ES-I3 (cell line): ENCODE data around the gene NUP62.

ENCODE experiments used
- H3K36me3 ChIP-seq: 2 replicates; pipeline ENCODE4 v1.6.1; 2013; ENCODE audit warnings: mild to moderate bottlenecking, low read length, control low read depth, moderate library complexity; ENCODE audit not compliant: insufficient read depth
- H3K4me1 ChIP-seq: 2 replicates; pipeline ENCODE4 v1.6.1; 2013; ENCODE audit warnings: mild to moderate bottlenecking, control low read depth, low read length; ENCODE audit not compliant: insufficient read depth
- H3K9ac ChIP-seq: 2 replicates; pipeline ENCODE4 v1.6.1; 2013; ENCODE audit warnings: low read depth, mild to moderate bottlenecking, low read length, moderate library complexity
- H3K9me3 ChIP-seq: 2 replicates; pipeline ENCODE4 v1.6.1; 2013; ENCODE audit warnings: mild to moderate bottlenecking, low read length, moderate library complexity; ENCODE audit not compliant: control insufficient read depth, insufficient read depth

NUP62 gene

GRCh38 chr19:49911381-49912145 lies 17.7 kb downstream of the NUP62 start:
- Histone ChIP-seq H3K4me1 (no peaks in the 10 kb centered on the region), H3K9ac (no peak overlapping the region), H3K9me3 (no peaks in the 10 kb centered on the region), H3K36me3 (peaks cover 7% of the 10 kb centered on the region)

- H3K36me3 ChIP-seq: peaks cover 4% of the 10 kb centered on the region
- H3K9ac ChIP-seq: no peak overlapping the region
- no peaks in the 10 kb centered on the region for H3K4me1 ChIP-seq
- H3K9me3 ChIP-seq: no peaks in the 10 kb centered on the region
These were observed 19.1 kb downstream of the NUP62 start for GRCh38 chr19:49910179-49910578.

- Histone ChIP-seq H3K9ac (no peak overlapping the region), H3K4me1 (no peaks in the 10 kb centered on the region), H3K36me3 (no peaks in the 10 kb centered on the region; the same call in 1 of the 2 replicates), H3K9me3 (no peaks in the 10 kb centered on the region)
These were observed 20.6 kb downstream of the NUP62 start for GRCh38 chr19:49908480-49909420.

- no peaks in the 10 kb centered on the region; the same call in 1 of the 2 replicates for H3K36me3 ChIP-seq
These were observed 21.4 kb downstream of the NUP62 start for GRCh38 chr19:49907745-49908446.

GRCh38 chr19:49906879-49907564 lies 22.3 kb downstream of the NUP62 start:
- no peaks in the 10 kb centered on the region; the same call in 1 of the 2 replicates for H3K36me3 ChIP-seq
- no peak overlapping the region for H3K9ac ChIP-seq
- H3K9me3 ChIP-seq: no peaks in the 10 kb centered on the region
- H3K4me1 ChIP-seq: no peaks in the 10 kb centered on the region

More at GRCh38 chr19:49907745-49908446, 21.4 kb downstream of the NUP62 start:
- Histone ChIP-seq H3K9me3 (no peaks in the 10 kb centered on the region), H3K9ac (no peak overlapping the region), H3K4me1 (no peaks in the 10 kb centered on the region)

GRCh38 chr19:49904136-49904535 lies 25.2 kb downstream of the NUP62 start:
- Histone ChIP-seq H3K9ac (no peak overlapping the region), H3K4me1 (no peaks in the 10 kb centered on the region), H3K36me3 (no peaks in the 10 kb centered on the region; the same call in 1 of the 2 replicates), H3K9me3 (no peaks in the 10 kb centered on the region)

GRCh38 chr19:49896863-49897621 lies 32.3 kb downstream of the NUP62 start, which contains the start of gene IL4I1:
IL4I1 (minus strand) TSS chr19:49896887; CDS start chr19:49896160, 727 bp downstream.
- H3K4me1 ChIP-seq: peaks cover 6% of the 10 kb centered on the region; the same call in 1 of the 2 replicates
- H3K36me3 ChIP-seq: no peaks in the 10 kb centered on the region

GRCh38 chr19:49895566-49896297 lies 33.6 kb downstream of the NUP62 start:
- H3K36me3 ChIP-seq: no peaks in the 10 kb centered on the region
- H3K4me1 ChIP-seq: peaks cover 11% of the 10 kb centered on the region
- no peak overlapping the region for H3K9ac ChIP-seq
- no peaks in the 10 kb centered on the region for H3K9me3 ChIP-seq

More at GRCh38 chr19:49896863-49897621, 32.3 kb downstream of the NUP62 start, which contains the start of gene IL4I1:
- H3K9me3 ChIP-seq: no peaks in the 10 kb centered on the region
- peak within 1 kb of the TSS; percentile 22; the same call in 1 of the 2 replicates for H3K9ac ChIP-seq

- Histone ChIP-seq H3K4me1 (peaks cover 11% of the 10 kb centered on the region), H3K36me3 (no peaks in the 10 kb centered on the region), H3K9me3 (no peaks in the 10 kb centered on the region), H3K9ac (no peak overlapping the region)
These were observed 34.3 kb downstream of the NUP62 start for GRCh38 chr19:49894879-49895565.

- peaks cover 11% of the 10 kb centered on the region for H3K4me1 ChIP-seq
- H3K9me3 ChIP-seq: 0 out of 2 replicates have a peak, but pooled peaks cover 3% of the 10 kb centered on the region
- H3K36me3 ChIP-seq: no peaks in the 10 kb centered on the region; the same call in 1 of the 2 replicates
- H3K9ac ChIP-seq: no peak overlapping the region
These were observed 35.2 kb downstream of the NUP62 start for GRCh38 chr19:49894011-49894664.

- H3K9ac ChIP-seq: no peak overlapping the region
- H3K36me3 ChIP-seq: no peaks in the 10 kb centered on the region; the same call in none of the 2 replicates
- H3K9me3 ChIP-seq: 0 out of 2 replicates have a peak, but pooled peaks cover 3% of the 10 kb centered on the region
- peaks cover 11% of the 10 kb centered on the region for H3K4me1 ChIP-seq
These were observed 36.6 kb downstream of the NUP62 start for GRCh38 chr19:49892716-49893115.
